Large intestine (tissue), 3 donors: ENCODE measurements around the gene ZNF565. TPM values are rescaled to one million over a fixed set of nuclear protein-coding genes. Genes with fewer than 3 reads are reported as not detected.
"Not testable (repeated sequence)": the region's sequence is repeated elsewhere in the genome, so short reads cannot be mapped to it uniquely, and the experiment has no call there.

Source experiments
- DNase-seq, 2 donors: peaks; one replicate each; pipeline versions ENCODE4 v3.0.0 to v3.0.0-alpha.2; 2013
- H3K27ac ChIP-seq: one replicate; pipeline ENCODE4 v1.5.1; 2013; ENCODE audit warnings: low read length
- H3K27me3 ChIP-seq: 2 replicates; pipeline ENCODE4 v1.6.1; 2013; ENCODE audit warnings: low read length; ENCODE audit not compliant: control insufficient read depth, insufficient read depth
- H3K36me3 ChIP-seq: 2 replicates; pipeline ENCODE4 v1.6.1; 2013; ENCODE audit warnings: low read length; ENCODE audit not compliant: control insufficient read depth, insufficient read depth
- H3K4me1 ChIP-seq: one replicate; pipeline ENCODE4 v1.6.1; 2013; ENCODE audit warnings: low read length; ENCODE audit not compliant: control insufficient read depth, insufficient read depth
- H3K4me3 ChIP-seq: one replicate; pipeline ENCODE4 v1.5.1; 2013; ENCODE audit warnings: low read length
- H3K9me3 ChIP-seq: one replicate; pipeline ENCODE4 v1.6.1; 2013; ENCODE audit warnings: mild to moderate bottlenecking, low read depth, low read length, moderate library complexity; ENCODE audit not compliant: control insufficient read depth
- WGBS: methylation state at CpG from one replicate; pipeline ENCODE4 v1.1.5; 2013; ENCODE audit warnings: low lambda C conversion rate; ENCODE audit not compliant: insufficient coverage; 5-methylcytosine and 5-hydroxymethylcytosine counted together
- polyA plus RNA-seq: library from polyadenylated mRNA; unstranded; fragments of 120-200 nt; gene quantifications from one replicate; pipeline ENCODE4 v1.2.1, GENCODE V29; 2013

The ZNF565 gene
- polyA plus RNA-seq, 1 donor, result 5.3 TPM

DNA sequence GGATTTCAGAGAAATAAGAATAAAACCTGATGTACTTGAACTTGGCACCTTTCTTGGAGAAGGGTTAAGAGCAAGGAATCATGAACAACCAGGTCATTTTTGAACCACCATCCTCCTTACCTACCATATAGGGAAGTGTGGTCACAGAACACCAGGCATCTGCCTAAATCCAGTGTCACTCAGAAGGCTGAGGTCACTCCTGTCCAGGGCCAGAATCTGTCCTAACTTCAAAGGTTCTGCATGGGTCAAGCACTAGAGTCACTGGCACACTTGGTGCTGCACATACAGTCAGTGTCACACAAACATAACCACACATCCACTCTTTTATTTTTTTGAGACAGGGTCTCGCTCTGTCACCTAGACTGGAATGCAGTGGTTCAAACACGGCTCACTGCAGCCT, 1.6 kb downstream of the ZNF565 start:
- H3K36me3 ChIP-seq, result no peaks in the 10 kb centered on the region
- H3K4me1 ChIP-seq, result no peaks in the 10 kb centered on the region
- no CpG with 5 or more reads among the region's 2 CpGs for WGBS
- H3K27me3 ChIP-seq, result no peaks in the 10 kb centered on the region
- H3K4me3 ChIP-seq, result no peak overlapping the region
- no peak for DNase-seq
- no peaks in the 10 kb centered on the region for H3K9me3 ChIP-seq
- H3K27ac ChIP-seq, result no peak overlapping the region

DNA sequence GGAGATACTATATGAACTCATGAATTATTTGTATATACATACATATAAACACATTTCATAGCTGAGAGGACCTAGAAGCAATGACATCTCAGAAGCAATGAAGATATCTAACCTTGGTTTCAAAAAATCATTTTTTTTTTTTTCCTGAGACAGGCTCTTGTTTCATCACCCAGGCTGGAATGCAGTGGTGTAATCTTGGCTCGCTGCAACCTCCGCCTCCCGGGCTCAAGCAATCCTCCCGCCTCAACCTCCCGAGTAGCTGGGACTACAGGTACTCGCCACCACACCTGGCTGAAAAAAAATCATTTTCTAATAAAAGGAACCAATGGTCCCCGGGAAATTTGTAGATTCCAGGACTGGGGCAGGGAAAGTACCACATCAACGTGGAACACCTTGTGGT, 4.0 kb downstream of the ZNF565 start:
- Histone ChIP-seq H3K9me3 (no peaks in the 10 kb centered on the region), H3K4me1 (no peaks in the 10 kb centered on the region), H3K4me3 (no peak overlapping the region), H3K36me3 (no peaks in the 10 kb centered on the region), H3K27me3 (no peaks in the 10 kb centered on the region), H3K27ac (no peak overlapping the region)
- 93% methylated on average over 2 of the region's 8 CpGs for WGBS
- DNase-seq, result no peak

DNA sequence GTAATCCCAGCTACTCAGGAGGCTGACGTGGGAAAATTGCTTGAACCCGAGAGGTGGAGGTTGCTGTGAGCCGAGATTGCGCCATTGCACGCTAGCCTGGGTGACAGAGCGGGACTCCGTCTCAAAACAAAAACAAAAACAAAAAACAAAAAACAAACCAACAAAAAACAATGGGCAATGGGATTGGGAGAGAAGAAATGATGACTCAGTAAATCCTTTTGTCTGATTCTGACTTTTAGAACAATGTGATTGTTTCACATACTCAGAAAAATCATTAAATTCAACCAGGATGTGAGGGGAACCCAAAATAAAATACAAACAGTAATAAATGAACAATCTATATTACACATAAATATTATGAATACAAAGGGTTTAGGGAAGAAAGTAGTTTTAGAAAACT, 5.1 kb downstream of the ZNF565 start:
- no peak overlapping the region for H3K27ac ChIP-seq
- no peaks in the 10 kb centered on the region for H3K9me3 ChIP-seq
- WGBS, result no CpG with 5 or more reads among the region's 7 CpGs
- H3K4me1 ChIP-seq, result no peaks in the 10 kb centered on the region
- no peaks in the 10 kb centered on the region for H3K27me3 ChIP-seq
- no peaks in the 10 kb centered on the region for H3K36me3 ChIP-seq
- no peak overlapping the region for H3K4me3 ChIP-seq
- DNase-seq, result no peak

DNA sequence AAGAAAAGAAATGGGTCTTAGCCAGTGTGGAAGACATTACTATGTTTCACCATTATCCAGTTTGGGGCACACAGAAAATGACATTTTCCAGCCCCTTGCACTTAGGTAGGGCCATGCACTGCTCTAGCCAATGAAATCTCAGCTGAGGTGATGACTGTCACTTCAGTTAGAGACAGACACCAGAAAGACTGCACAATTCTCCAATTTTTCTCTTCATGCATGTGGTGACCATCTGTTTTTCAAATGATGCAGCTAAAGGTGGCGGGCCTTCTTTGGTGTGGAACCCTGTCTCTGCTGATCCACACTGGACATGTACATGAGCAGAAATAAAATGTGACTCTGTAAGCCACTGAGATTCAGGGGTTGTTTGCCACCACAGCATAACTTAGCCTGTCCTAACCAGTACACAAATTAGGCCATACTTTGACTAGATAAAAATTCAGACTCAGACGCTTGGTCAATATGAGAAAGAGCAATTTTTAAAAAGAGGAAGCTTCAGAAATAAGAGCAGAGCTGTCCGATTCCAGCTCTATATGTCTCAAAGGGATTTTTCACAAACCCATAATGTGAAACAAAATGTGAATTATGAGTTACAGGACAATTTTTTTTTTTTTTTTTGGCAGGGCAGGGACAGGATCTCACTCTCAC, 6.7 kb downstream of the ZNF565 start:
- H3K4me1 ChIP-seq, result no peaks in the 10 kb centered on the region
- no peak overlapping the region for H3K4me3 ChIP-seq
- no peak overlapping the region for H3K27ac ChIP-seq
- H3K9me3 ChIP-seq, result no peaks in the 10 kb centered on the region
- DNase-seq, result no peak
- peaks cover under 1% of the 10 kb centered on the region for H3K36me3 ChIP-seq
- H3K27me3 ChIP-seq, result no peaks in the 10 kb centered on the region
- WGBS, result no CpG with 5 or more reads among the region's 3 CpGs

DNA sequence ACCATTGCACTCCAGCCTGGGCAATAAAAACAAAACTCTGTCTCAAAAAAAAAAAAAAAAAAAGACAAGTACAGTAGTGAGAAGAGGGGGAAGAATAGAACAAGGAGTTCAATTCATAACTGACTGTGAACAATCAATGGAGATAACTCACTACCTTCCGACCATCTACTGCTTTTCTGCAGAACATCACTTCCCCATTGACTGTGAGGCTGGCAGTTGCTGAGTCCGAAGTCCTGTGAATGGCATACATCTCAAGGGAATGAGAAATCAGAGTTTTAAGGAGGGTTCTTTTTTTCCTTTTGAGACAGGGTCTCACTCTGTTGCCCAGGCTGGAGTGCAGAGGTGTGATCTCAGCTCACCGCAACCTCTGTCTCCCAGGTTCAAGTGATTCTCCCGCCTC, 11.2 kb downstream of the ZNF565 start:
- no peak for DNase-seq
- no peaks in the 10 kb centered on the region for H3K9me3 ChIP-seq
- no peaks in the 10 kb centered on the region for H3K4me1 ChIP-seq
- no CpG with 5 or more reads among the region's 4 CpGs for WGBS
- H3K4me3 ChIP-seq, result no peak overlapping the region
- H3K27ac ChIP-seq, result no peak overlapping the region
- H3K27me3 ChIP-seq, result no peaks in the 10 kb centered on the region
- H3K36me3 ChIP-seq, result peaks cover 3% of the 10 kb centered on the region

DNA sequence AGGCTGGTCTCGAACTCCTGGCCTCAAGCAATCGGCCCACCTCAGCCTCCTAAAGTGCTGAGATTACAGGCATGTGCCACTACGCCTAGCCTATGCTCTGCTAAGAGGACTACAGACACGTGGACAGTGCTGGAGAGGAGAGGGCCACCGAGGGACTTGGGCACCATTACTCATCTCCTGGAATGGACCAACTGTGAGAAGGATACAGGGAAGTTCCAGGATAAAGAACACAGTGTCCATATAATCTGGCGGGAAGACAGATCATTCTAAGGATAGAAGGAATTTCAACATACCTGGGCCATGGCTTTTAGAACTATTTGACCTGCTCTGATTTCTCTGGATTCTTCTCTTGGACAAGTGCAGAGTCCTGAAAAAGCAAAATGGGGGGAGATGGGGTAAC, 12.8 kb downstream of the ZNF565 start:
- Histone ChIP-seq H3K27ac (no peak overlapping the region), H3K9me3 (no peaks in the 10 kb centered on the region), H3K27me3 (no peaks in the 10 kb centered on the region), H3K36me3 (peaks cover 3% of the 10 kb centered on the region), H3K4me1 (no peaks in the 10 kb centered on the region), H3K4me3 (no peak overlapping the region)
- no CpG with 5 or more reads among the region's 6 CpGs for WGBS
- no peak for DNase-seq

DNA sequence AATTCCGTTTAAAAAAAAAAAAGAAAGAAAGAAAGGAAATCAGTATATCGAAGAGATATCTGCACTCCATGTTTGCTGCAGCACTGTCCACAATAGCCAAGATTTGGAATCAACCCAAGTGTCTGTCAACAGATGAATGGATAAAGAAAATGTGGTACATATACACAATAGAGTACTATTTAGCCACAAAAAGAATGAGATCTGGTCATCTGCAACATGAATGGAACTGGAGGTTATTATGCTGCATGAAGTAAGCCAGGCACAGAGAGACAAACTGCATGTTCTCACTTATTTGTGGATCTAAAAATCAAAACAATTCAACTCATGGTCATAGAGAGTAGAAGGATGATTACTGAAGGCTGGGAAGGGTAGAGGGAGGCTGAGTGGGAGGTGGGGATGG, 16.3 kb downstream of the ZNF565 start:
- no peak overlapping the region for H3K4me3 ChIP-seq
- H3K27me3 ChIP-seq, result no peaks in the 10 kb centered on the region
- WGBS, result 95% methylated on average over 2 of the region's 2 CpGs
- no peak overlapping the region for H3K27ac ChIP-seq
- no peaks in the 10 kb centered on the region for H3K9me3 ChIP-seq
- DNase-seq, result no peak
- H3K4me1 ChIP-seq, result no peaks in the 10 kb centered on the region
- H3K36me3 ChIP-seq, result peaks cover 18% of the 10 kb centered on the region

DNA sequence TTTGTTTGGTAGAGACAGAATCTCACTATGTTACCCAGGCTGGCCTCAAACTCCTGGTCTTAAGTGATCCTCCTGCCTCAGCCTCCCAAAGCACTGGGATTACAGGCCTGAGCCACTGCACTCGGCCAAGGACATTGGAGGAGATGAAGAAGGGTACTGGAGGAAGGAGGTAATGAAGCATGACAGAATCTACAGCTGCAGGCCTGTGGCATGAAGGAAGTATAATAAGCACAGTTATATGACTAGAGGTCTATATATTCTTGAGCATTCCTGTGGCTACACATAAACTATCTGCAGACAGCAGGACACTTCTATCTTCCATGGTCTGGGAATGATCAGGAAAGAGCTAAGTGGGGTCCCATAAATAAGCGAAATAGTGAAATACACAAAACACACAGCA, 18.2 kb downstream of the ZNF565 start:
- Histone ChIP-seq H3K27me3 (no peaks in the 10 kb centered on the region), H3K4me1 (no peaks in the 10 kb centered on the region), H3K9me3 (no peaks in the 10 kb centered on the region), H3K36me3 (peaks cover 15% of the 10 kb centered on the region), H3K27ac (no peak overlapping the region), H3K4me3 (no peak overlapping the region)
- WGBS, result 80% methylated on average over 1 of the region's 2 CpGs
- no peak for DNase-seq

DNA sequence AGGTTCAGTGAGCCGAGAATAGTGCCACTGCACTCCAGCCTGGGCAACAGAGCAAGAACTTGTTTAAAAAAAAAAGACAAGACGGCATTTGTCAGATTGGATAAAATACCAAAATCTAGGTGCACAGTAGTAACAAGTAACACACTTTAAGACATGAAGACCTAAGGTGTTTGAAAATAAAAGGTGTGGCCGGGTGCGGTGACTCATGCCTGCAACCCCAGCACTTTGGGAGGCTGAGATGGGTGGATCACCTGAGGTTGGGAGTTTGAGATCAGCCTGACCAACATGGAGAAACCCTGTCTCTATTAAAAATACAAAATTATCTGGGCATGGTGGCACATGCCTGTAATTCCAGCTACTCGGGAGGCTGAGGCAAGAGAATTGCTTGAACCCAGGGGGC, 27.7 kb downstream of the ZNF565 start:
- not testable (repeated sequence) for DNase-seq, H3K9me3 ChIP-seq, H3K4me1 ChIP-seq, H3K27me3 ChIP-seq, H3K27ac ChIP-seq, H3K4me3 ChIP-seq
- peaks cover 12% of the 10 kb centered on the region for H3K36me3 ChIP-seq
- no CpG with 5 or more reads among the region's 5 CpGs for WGBS

DNA sequence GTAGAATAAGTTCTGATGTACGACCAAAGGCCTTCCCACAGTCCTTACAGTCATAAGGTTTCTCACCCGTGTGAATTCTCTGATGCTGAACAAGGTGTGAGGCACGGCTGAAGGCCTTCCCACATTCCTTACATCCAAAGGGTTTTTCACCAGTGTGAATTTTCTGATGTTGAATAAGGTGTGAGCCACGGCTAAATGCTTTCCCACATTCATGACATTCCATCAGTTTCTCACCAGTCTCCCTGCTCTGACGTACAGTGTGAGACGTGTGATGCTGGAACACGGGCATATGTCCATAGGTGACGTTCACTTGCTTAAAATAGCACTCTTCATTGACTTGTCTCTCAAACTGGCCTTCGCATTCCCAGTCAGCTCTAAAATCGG, 31.2 kb downstream of the ZNF565 start:
- Histone ChIP-seq H3K9me3 (no peaks in the 10 kb centered on the region), H3K36me3 (peaks cover 12% of the 10 kb centered on the region), H3K27ac (no peak overlapping the region), H3K27me3 (no peaks in the 10 kb centered on the region), H3K4me1 (no peaks in the 10 kb centered on the region), H3K4me3 (no peak overlapping the region)
- WGBS, result no CpG with 5 or more reads among the region's 10 CpGs
- DNase-seq, result no peak

DNA sequence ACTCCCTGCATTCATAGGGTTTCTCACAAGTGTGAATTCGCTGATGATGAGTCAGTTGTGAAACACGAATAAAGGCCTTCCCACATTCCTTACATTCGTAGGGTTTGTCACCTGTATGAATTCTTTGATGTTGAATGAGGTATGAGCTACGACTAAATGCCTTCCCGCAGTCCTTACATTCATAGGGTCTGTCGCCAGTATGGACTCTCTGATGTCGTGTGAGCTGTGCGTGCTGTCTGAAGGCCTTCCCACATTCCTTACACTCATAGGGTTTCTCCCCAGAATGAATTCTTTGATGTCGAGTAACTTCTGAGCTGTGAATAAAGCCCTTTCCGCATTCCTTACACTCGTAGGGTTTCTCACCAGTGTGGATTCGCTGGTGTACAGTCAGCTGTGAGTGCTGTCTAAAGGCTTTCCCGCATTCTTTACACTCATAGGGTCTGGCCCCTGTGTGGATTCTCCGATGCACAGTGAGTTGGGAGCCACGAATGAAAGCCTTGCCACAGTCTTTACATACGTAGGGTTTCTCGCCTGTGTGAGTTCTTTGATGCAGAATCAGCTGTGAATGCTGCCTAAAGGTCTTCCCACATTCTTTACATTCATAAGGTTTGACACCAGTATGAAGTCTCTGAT, 31.7 kb downstream of the ZNF565 start:
- no peak for DNase-seq
- no peak overlapping the region for H3K27ac ChIP-seq
- H3K4me3 ChIP-seq, result no peak overlapping the region
- WGBS, result 100% methylated on average over 1 of the region's 17 CpGs
- H3K4me1 ChIP-seq, result no peaks in the 10 kb centered on the region
- no peaks in the 10 kb centered on the region for H3K9me3 ChIP-seq
- H3K27me3 ChIP-seq, result no peaks in the 10 kb centered on the region
- peaks cover 12% of the 10 kb centered on the region for H3K36me3 ChIP-seq
